WTC11 (cell line): ENCODE data around the gene MAPT. TPM values are rescaled to one million over a fixed set of nuclear protein-coding genes. Genes with fewer than 3 reads are reported as not detected.

Experiments
- ATAC-seq: fragments of 200-7000 bp; cut with Tn5 transposase; 2 replicates; pipeline ENCODE4 v1.10.0; 2021; ENCODE audit warnings: mild to moderate bottlenecking, moderate library complexity
- CTCF ChIA-PET: fragments of 300-600 bp; sonication (Branson Sonifier 250); formaldehyde crosslinking; loops from one replicate; lab custom pipeline; 2021; ENCODE audit warnings: antibody characterized with exemption; lab: Charles Lee
- POLR2A ChIA-PET: fragments of 350-600 bp; sonication (Branson Sonifier 250); formaldehyde crosslinking; loops from one replicate; lab custom pipeline; 2021; ENCODE audit warnings: antibody characterized with exemption; lab: Charles Lee
- DNase-seq: peaks from one replicate; pipeline ENCODE4 v3.0.0; 2021; ENCODE audit warnings: low spot score
- H3K27ac Mint-ChIP-seq: 2 replicates; pipeline ENCODE4 v1.8.0; 2021; ENCODE audit warnings: mixed read lengths
- H3K27me3 Mint-ChIP-seq: 2 replicates; pipeline ENCODE4 v1.8.0; 2021; ENCODE audit warnings: low read depth, mild to moderate bottlenecking, moderate library complexity, mixed read lengths
- H3K36me3 Mint-ChIP-seq: 2 replicates; pipeline ENCODE4 v1.8.0; 2021; ENCODE audit warnings: mixed read lengths
- H3K4me1 Mint-ChIP-seq: 2 replicates; pipeline ENCODE4 v1.8.0; 2022; ENCODE audit warnings: mixed read lengths
- H3K4me3 Mint-ChIP-seq: 2 replicates; pipeline ENCODE4 v1.8.0; 2021; ENCODE audit warnings: mild to moderate bottlenecking, moderate library complexity, mixed read lengths
- H3K9me3 Mint-ChIP-seq: 2 replicates; pipeline ENCODE4 v1.8.0; 2021; ENCODE audit warnings: mixed read lengths
- ETV6 ChIP-seq: sonication (generic); formaldehyde crosslinking; IDR thresholded peaks from 2 replicates; pipeline ENCODE4 v1.8.1; 2022; ENCODE audit warnings: mild to moderate bottlenecking, missing genetic modification reagents
- GTF2I ChIP-seq: fragments of 250-450 bp; sonication (Bioruptor Pico); conservative IDR thresholded peaks from 2 replicates; pipeline ENCODE4 v1.4.0; 2021; ENCODE audit warnings: mild to moderate bottlenecking
- HMGA2 ChIP-seq: fragments of 250-450 bp; sonication (Bioruptor Pico); IDR thresholded peaks from 2 replicates; pipeline ENCODE4 v1.4.0; 2021; ENCODE audit warnings: mild to moderate bottlenecking, moderate library complexity
- NFATC4 ChIP-seq: fragments of 250-450 bp; sonication (Bioruptor Pico); IDR thresholded peaks from 2 replicates; pipeline ENCODE4 v1.9.0; 2021; ENCODE audit warnings: mild to moderate bottlenecking
- NR1H2 ChIP-seq: sonication (generic); formaldehyde crosslinking; IDR thresholded peaks from 2 replicates; pipeline ENCODE4 v1.9.0; 2021; ENCODE audit warnings: mild to moderate bottlenecking, moderate library complexity, missing genetic modification reagents
- OVOL2 ChIP-seq: fragments of 250-450 bp; sonication (Bioruptor Pico); IDR thresholded peaks from 2 replicates; pipeline ENCODE4 v1.9.0; 2021; ENCODE audit warnings: mild to moderate bottlenecking, borderline replicate concordance
- SMAD4 ChIP-seq: sonication (generic); formaldehyde crosslinking; IDR thresholded peaks from 2 replicates; pipeline ENCODE4 v1.8.0; 2022; ENCODE audit warnings: mild to moderate bottlenecking, missing genetic modification reagents
- TEAD1 ChIP-seq: sonication (generic); formaldehyde crosslinking; IDR thresholded peaks from 2 replicates; pipeline ENCODE4 v1.8.0; 2022; ENCODE audit warnings: mild to moderate bottlenecking, missing genetic modification reagents
- TEAD4 ChIP-seq: sonication (generic); formaldehyde crosslinking; IDR thresholded peaks from 2 replicates; pipeline ENCODE4 v1.8.0; 2022; ENCODE audit warnings: mild to moderate bottlenecking, missing genetic modification reagents
- ZNF263 ChIP-seq: sonication (generic); formaldehyde crosslinking; IDR thresholded peaks from 2 replicates; pipeline ENCODE4 v1.8.1; 2022; ENCODE audit warnings: low read depth, mild to moderate bottlenecking, moderate library complexity, missing genetic modification reagents
- total RNA-seq: library from RNA; stranded (reverse); gene quantifications from 3 replicates; pipeline ENCODE4 v1.2.3, GENCODE V29; 2021
- TF ChIP-seq, protein P1 (sequence below): sonication (generic); formaldehyde crosslinking; IDR thresholded peaks from 2 replicates; pipeline ENCODE4 v1.8.1; 2022; ENCODE audit warnings: mild to moderate bottlenecking, missing genetic modification reagents, moderate library complexity, borderline replicate concordance
- TF ChIP-seq, protein P2 (sequence below): sonication (generic); formaldehyde crosslinking; conservative IDR thresholded peaks from 2 replicates; pipeline ENCODE4 v1.8.1; 2022; ENCODE audit warnings: mild to moderate bottlenecking, missing genetic modification reagents
- TF ChIP-seq, protein P3 (sequence below): sonication (generic); formaldehyde crosslinking; IDR thresholded peaks from 2 replicates; pipeline ENCODE4 v1.8.1; 2023; ENCODE audit warnings: mild to moderate bottlenecking, moderate library complexity, missing genetic modification reagents
- TF ChIP-seq, protein P4 (sequence below): sonication (generic); formaldehyde crosslinking; IDR thresholded peaks from 2 replicates; pipeline ENCODE4 v1.8.1; 2023; ENCODE audit warnings: mild to moderate bottlenecking, missing genetic modification reagents, moderate library complexity
- TF ChIP-seq, protein P5 (sequence below): fragments of 250-450 bp; sonication (Bioruptor Pico); IDR thresholded peaks from 2 replicates; pipeline ENCODE4 v2.1.2; 2022; ENCODE audit warnings: mild to moderate bottlenecking, moderate library complexity
- TF ChIP-seq, protein P6 (sequence below): sonication (generic); formaldehyde crosslinking; IDR thresholded peaks from 2 replicates; pipeline ENCODE4 v1.8.0; 2022; ENCODE audit warnings: mild to moderate bottlenecking, missing genetic modification reagents
- TF ChIP-seq, protein P7 (sequence below): sonication (generic); formaldehyde crosslinking; IDR thresholded peaks from 2 replicates; pipeline ENCODE4 v1.8.1; 2023; ENCODE audit warnings: mild to moderate bottlenecking, missing genetic modification reagents, moderate library complexity
- TF ChIP-seq, protein P8 (sequence below): fragments of 250-450 bp; sonication (Bioruptor Pico); IDR thresholded peaks from 2 replicates; pipeline ENCODE4 v1.9.0; 2021; ENCODE audit warnings: mild to moderate bottlenecking, borderline replicate concordance
- TF ChIP-seq, protein P9 (sequence below): sonication (generic); formaldehyde crosslinking; IDR thresholded peaks from 2 replicates; pipeline ENCODE4 v1.8.1; 2022; ENCODE audit warnings: mild to moderate bottlenecking, moderate library complexity, missing genetic modification reagents

The MAPT gene
- total RNA-seq, 1 experiment from 2014 or later = 2.2 TPM

DNA sequence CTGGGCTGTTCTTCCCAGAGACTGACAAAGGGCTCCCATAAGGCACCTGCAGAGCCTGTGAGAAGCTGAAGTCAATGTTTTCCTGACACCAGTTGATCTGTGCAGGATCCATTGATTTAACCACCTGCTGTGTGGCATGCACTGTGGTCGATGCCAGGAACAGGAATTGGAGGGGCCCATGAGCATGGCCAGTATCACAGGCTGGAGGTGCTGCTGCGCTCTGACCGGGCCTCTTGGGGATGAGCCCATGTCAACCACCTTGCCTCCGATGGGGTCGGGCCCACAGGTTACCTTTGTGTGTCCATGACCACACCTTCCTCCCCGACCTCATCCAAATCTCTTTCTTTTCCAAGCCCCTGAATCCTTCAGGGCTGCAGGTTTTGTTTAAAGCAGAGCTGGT, 86.5 kb downstream of the MAPT start (continued):
- TF ChIP-seq, protein P1, sequence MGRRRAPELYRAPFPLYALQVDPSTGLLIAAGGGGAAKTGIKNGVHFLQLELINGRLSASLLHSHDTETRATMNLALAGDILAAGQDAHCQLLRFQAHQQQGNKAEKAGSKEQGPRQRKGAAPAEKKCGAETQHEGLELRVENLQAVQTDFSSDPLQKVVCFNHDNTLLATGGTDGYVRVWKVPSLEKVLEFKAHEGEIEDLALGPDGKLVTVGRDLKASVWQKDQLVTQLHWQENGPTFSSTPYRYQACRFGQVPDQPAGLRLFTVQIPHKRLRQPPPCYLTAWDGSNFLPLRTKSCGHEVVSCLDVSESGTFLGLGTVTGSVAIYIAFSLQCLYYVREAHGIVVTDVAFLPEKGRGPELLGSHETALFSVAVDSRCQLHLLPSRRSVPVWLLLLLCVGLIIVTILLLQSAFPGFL (CRISPR knock-in tag) = no peak
- TF ChIP-seq GTF2I (no peak), TEAD1 (CRISPR knock-in tag) (no peak), NR1H2 (no peak)
- TF ChIP-seq, protein P2, sequence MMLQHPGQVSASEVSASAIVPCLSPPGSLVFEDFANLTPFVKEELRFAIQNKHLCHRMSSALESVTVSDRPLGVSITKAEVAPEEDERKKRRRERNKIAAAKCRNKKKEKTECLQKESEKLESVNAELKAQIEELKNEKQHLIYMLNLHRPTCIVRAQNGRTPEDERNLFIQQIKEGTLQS = no peak
- TF ChIP-seq, protein P3, sequence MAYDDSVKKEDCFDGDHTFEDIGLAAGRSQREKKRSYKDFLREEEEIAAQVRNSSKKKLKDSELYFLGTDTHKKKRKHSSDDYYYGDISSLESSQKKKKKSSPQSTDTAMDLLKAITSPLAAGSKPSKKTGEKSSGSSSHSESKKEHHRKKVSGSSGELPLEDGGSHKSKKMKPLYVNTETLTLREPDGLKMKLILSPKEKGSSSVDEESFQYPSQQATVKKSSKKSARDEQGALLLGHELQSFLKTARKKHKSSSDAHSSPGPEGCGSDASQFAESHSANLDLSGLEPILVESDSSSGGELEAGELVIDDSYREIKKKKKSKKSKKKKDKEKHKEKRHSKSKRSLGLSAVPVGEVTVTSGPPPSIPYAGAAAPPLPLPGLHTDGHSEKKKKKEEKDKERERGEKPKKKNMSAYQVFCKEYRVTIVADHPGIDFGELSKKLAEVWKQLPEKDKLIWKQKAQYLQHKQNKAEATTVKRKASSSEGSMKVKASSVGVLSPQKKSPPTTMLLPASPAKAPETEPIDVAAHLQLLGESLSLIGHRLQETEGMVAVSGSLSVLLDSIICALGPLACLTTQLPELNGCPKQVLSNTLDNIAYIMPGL = no peak
- TF ChIP-seq, all 79 proteins: peak for 0

DNA sequence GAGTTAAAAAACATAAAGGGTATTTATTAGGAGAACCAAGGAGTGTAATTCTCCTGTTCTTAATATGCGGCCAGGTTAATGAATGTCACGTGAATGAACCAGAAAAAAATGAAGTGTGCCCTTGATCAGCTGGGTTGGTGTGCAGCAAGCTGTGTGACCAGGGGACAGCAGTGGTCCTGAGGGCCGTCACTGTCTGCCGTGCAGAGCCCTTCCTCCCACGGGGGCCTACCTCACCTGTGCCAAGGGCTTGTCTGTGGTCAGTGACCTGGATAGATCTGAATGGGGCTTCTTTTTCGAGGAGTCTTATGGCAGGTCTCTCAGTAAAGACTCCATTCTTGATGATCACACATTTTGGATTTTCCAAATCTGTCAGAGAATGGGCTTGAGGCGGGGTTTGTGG, 87.0 kb downstream of the MAPT start:
- H3K4me3 Mint-ChIP-seq = no peak overlapping the region
- no peaks in the 10 kb centered on the region for H3K36me3 Mint-ChIP-seq
- no peaks in the 10 kb centered on the region for H3K27me3 Mint-ChIP-seq
- ChIA-PET POLR2A (no interaction called here), CTCF (interaction anchor here (0.8 to 4.0 kb wide), 4 partner anchors 10 to 32 kb away, joined by 3 to 35 read pairs (median 8); no protein-coding TSS in a partner anchor)
- ATAC-seq = no peak
- H3K9me3 Mint-ChIP-seq = no peaks in the 10 kb centered on the region
- 0 out of 2 replicates have a peak, but pooled peaks cover 3% of the 10 kb centered on the region for H3K4me1 Mint-ChIP-seq
- no peak overlapping the region for H3K27ac Mint-ChIP-seq
- DNase-seq = no peak
- TF ChIP-seq, protein P4, sequence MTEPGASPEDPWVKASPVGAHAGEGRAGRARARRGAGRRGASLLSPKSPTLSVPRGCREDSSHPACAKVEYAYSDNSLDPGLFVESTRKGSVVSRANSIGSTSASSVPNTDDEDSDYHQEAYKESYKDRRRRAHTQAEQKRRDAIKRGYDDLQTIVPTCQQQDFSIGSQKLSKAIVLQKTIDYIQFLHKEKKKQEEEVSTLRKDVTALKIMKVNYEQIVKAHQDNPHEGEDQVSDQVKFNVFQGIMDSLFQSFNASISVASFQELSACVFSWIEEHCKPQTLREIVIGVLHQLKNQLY = no peak
- TF ChIP-seq, protein P5, sequence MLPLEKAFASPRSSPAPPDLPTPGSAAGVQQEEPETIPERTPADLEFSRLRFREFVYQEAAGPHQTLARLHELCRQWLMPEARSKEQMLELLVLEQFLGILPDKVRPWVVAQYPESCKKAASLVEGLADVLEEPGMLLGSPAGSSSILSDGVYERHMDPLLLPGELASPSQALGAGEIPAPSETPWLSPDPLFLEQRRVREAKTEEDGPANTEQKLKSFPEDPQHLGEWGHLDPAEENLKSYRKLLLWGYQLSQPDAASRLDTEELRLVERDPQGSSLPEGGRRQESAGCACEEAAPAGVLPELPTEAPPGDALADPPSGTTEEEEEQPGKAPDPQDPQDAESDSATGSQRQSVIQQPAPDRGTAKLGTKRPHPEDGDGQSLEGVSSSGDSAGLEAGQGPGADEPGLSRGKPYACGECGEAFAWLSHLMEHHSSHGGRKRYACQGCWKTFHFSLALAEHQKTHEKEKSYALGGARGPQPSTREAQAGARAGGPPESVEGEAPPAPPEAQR (CRISPR knock-in tag) = no peak
- TF ChIP-seq, protein P6, sequence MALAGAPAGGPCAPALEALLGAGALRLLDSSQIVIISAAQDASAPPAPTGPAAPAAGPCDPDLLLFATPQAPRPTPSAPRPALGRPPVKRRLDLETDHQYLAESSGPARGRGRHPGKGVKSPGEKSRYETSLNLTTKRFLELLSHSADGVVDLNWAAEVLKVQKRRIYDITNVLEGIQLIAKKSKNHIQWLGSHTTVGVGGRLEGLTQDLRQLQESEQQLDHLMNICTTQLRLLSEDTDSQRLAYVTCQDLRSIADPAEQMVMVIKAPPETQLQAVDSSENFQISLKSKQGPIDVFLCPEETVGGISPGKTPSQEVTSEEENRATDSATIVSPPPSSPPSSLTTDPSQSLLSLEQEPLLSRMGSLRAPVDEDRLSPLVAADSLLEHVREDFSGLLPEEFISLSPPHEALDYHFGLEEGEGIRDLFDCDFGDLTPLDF = no peak
- no peak for TF ChIP-seq OVOL2 (CRISPR knock-in tag)
- TF ChIP-seq TEAD1 (CRISPR knock-in tag) = no peak
- TF ChIP-seq SMAD4 (CRISPR knock-in tag) = no peak
- no peak for TF ChIP-seq ETV6 (CRISPR knock-in tag)
- TF ChIP-seq NR1H2 = no peak
- no peak for TF ChIP-seq NFATC4 (CRISPR knock-in tag)
- no peak for TF ChIP-seq GTF2I
- TF ChIP-seq ZNF263 = no peak
- TF ChIP-seq TEAD4 = no peak
- TF ChIP-seq, protein P7, sequence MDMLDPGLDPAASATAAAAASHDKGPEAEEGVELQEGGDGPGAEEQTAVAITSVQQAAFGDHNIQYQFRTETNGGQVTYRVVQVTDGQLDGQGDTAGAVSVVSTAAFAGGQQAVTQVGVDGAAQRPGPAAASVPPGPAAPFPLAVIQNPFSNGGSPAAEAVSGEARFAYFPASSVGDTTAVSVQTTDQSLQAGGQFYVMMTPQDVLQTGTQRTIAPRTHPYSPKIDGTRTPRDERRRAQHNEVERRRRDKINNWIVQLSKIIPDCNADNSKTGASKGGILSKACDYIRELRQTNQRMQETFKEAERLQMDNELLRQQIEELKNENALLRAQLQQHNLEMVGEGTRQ (CRISPR knock-in tag) = no peak
- TF ChIP-seq, protein P8, sequence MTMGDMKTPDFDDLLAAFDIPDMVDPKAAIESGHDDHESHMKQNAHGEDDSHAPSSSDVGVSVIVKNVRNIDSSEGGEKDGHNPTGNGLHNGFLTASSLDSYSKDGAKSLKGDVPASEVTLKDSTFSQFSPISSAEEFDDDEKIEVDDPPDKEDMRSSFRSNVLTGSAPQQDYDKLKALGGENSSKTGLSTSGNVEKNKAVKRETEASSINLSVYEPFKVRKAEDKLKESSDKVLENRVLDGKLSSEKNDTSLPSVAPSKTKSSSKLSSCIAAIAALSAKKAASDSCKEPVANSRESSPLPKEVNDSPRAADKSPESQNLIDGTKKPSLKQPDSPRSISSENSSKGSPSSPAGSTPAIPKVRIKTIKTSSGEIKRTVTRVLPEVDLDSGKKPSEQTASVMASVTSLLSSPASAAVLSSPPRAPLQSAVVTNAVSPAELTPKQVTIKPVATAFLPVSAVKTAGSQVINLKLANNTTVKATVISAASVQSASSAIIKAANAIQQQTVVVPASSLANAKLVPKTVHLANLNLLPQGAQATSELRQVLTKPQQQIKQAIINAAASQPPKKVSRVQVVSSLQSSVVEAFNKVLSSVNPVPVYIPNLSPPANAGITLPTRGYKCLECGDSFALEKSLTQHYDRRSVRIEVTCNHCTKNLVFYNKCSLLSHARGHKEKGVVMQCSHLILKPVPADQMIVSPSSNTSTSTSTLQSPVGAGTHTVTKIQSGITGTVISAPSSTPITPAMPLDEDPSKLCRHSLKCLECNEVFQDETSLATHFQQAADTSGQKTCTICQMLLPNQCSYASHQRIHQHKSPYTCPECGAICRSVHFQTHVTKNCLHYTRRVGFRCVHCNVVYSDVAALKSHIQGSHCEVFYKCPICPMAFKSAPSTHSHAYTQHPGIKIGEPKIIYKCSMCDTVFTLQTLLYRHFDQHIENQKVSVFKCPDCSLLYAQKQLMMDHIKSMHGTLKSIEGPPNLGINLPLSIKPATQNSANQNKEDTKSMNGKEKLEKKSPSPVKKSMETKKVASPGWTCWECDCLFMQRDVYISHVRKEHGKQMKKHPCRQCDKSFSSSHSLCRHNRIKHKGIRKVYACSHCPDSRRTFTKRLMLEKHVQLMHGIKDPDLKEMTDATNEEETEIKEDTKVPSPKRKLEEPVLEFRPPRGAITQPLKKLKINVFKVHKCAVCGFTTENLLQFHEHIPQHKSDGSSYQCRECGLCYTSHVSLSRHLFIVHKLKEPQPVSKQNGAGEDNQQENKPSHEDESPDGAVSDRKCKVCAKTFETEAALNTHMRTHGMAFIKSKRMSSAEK (CRISPR knock-in tag) = no peak
- no peak for TF ChIP-seq HMGA2 (CRISPR knock-in tag)
- TF ChIP-seq, protein P9, sequence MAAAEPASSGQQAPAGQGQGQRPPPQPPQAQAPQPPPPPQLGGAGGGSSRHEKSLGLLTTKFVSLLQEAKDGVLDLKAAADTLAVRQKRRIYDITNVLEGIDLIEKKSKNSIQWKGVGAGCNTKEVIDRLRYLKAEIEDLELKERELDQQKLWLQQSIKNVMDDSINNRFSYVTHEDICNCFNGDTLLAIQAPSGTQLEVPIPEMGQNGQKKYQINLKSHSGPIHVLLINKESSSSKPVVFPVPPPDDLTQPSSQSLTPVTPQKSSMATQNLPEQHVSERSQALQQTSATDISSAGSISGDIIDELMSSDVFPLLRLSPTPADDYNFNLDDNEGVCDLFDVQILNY (CRISPR knock-in tag) = no peak
